ENCODE measurements around the gene VGLL4.

VGLL4 gene

GRCh38 chr3:11655196-11655928, 11.6 kb upstream of the VGLL4 start:
- TF ChIP-seq SUZ12 (IDR thresholded peaks at IDR 0.05) (no peak), FOXM1 (IDR thresholded peaks at IDR 0.05; ENCODE audit: borderline replicate concordance) (no peak), NFRKB (IDR thresholded peaks at IDR 0.05) (no peak), ELF4 (IDR thresholded peaks at IDR 0.05) (no peak)
- peak; percentile 30 for DNase-seq (ENCODE audit: extremely low spot score)
- ChIA-PET CTCF (no interaction called here), POLR2A (no interaction called here)

GRCh38 chr3:11654166-11654565, 10.5 kb upstream of the VGLL4 start:
- CTCF ChIA-PET: no interaction called here
- POLR2A ChIA-PET: no interaction called here
- TF ChIP-seq L3MBTL2 (conservative IDR thresholded peaks at IDR 0.05): no peak
- DNase-seq (ENCODE audit: extremely low spot score): no peak

DNA sequence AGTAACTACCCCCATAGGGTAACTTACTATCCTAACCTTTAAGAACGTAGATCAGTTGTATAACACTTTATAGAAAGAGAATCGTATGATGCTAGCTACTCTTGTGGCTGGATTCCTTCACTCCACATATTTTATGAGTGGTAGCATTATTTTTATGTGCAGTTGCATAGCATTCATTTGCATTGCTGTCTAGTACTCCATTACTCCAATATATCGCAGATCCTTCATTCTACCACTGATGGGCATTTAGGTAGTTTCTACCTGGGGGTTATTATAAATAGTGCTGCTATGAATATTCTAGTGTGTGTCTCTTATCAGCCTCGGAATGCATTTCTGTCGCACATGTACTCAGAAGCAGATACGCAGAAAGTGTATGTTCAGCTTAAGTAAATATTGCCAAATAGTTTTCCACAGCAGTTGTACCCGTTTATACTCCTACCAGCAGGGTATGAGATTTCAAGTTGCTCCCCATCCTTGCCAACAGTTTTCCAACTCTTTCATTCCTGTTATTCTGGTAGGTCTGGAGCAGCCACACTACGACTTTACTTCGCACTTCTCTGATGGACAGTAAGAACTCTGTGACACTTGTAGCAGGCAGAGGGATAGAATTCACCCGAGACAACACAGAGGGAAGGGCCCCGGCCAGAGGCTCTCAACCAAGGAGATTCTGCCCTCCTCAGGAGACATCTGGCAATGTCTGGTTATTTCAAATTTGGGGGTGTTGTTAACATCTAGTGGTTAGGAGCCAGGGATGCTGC, 9.8 kb upstream of the VGLL4 start:
- DNase-seq (ENCODE audit: extremely low spot score): no peak
- ChIA-PET POLR2A (no interaction called here), CTCF (no interaction called here)
- TF ChIP-seq TARDBP (IDR thresholded peaks at IDR 0.05): no peak
- no peak for TF ChIP-seq BHLHE40 (IDR thresholded peaks at IDR 0.05; ENCODE audit: borderline replicate concordance)
- TF ChIP-seq FOXA1 (IDR thresholded peaks at IDR 0.05): no peak
- TF ChIP-seq FOXK2 (IDR thresholded peaks at IDR 0.05): no peak
- TF ChIP-seq SUZ12 (IDR thresholded peaks at IDR 0.05): no peak
- no peak for TF ChIP-seq HDGF (IDR thresholded peaks at IDR 0.05; ENCODE audit: borderline replicate concordance)

DNA sequence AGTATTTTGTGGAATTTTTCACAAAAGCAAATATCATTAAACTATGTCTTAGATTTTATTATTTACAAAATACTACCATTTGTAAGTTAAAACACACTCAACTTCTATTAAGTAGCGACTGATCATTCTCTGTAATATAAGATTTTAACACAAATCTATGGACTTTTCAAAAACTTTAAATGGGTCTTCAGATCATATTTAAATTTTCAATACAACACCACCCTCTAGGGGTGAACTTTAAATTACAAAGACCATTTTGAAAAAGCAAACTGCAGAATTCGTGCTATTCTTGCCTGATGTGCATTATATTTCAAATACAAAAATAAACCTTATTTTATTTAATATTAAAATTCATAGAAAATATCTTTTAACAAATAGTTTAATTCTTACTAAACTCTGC, 8.2 kb upstream of the VGLL4 start:
- no peak for DNase-seq (ENCODE audit: extremely low spot score)
- POLR2A ChIA-PET: no interaction called here
- CTCF ChIA-PET: interaction anchor here (0.6 to 3.9 kb wide), 4 partner anchors 117 to 272 kb away, joined by 3 to 29 read pairs (median 4); no protein-coding TSS in a partner anchor
- TF ChIP-seq SUZ12 (IDR thresholded peaks at IDR 0.05) (no peak), CTBP1 (IDR thresholded peaks at IDR 0.05; ENCODE audit: borderline replicate concordance) (no peak), HDGF (IDR thresholded peaks at IDR 0.05; ENCODE audit: borderline replicate concordance) (no peak), ARNT (IDR thresholded peaks at IDR 0.05) (no peak), TARDBP (IDR thresholded peaks at IDR 0.05) (no peak), LEF1 (IDR thresholded peaks at IDR 0.05; ENCODE audit: borderline replicate concordance) (no peak; the same call in 1 of the 2 replicates)

DNA sequence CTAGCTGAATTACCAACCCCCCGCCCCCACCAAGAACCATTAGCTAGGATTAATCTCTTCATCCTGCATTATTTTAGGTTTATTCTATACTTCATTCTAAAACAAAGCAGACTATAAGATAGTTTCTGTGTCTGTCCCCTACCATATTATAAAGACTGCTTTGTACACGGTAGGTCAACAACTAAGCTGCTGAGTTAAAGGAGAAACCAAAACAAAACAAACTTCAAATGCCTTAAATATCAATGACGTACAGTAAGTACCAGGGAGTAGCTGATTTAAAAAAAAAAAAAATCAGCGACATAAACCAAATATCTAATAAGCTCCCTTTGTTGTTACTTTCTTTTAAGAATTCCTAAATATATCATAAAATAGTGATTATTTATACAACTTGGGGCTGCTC, 7.8 kb upstream of the VGLL4 start:
- no peak for TF ChIP-seq PKNOX1 (IDR thresholded peaks at IDR 0.05)
- TF ChIP-seq BHLHE40 (IDR thresholded peaks at IDR 0.05; ENCODE audit: borderline replicate concordance): no peak
- TF ChIP-seq FOXK2 (IDR thresholded peaks at IDR 0.05): no peak
- no peak for TF ChIP-seq L3MBTL2 (conservative IDR thresholded peaks at IDR 0.05)
- TF ChIP-seq CTBP1 (IDR thresholded peaks at IDR 0.05; ENCODE audit: borderline replicate concordance): no peak
- no peak for TF ChIP-seq SUZ12 (IDR thresholded peaks at IDR 0.05)
- no peak for TF ChIP-seq NFRKB (IDR thresholded peaks at IDR 0.05)
- TF ChIP-seq SP1 (IDR thresholded peaks at IDR 0.05): no peak
- no peak for TF ChIP-seq TARDBP (IDR thresholded peaks at IDR 0.05)
- TF ChIP-seq ELF4 (IDR thresholded peaks at IDR 0.05): no peak
- TF ChIP-seq FOXM1 (IDR thresholded peaks at IDR 0.05; ENCODE audit: borderline replicate concordance): no peak
- TF ChIP-seq LEF1 (IDR thresholded peaks at IDR 0.05; ENCODE audit: borderline replicate concordance): no peak
- DNase-seq (ENCODE audit: extremely low spot score): no peak
- CTCF ChIA-PET: interaction anchor here (0.6 to 3.9 kb wide), 5 partner anchors 117 to 314 kb away, joined by 3 to 29 read pairs (median 4); no protein-coding TSS in a partner anchor
- POLR2A ChIA-PET: no interaction called here

GRCh38 chr3:11650391-11650790, 6.7 kb upstream of the VGLL4 start:
- CTCF ChIA-PET: interaction anchor here (0.6 to 3.9 kb wide), 4 partner anchors 118 to 274 kb away, joined by 3 to 29 read pairs (median 4); no protein-coding TSS in a partner anchor
- POLR2A ChIA-PET: no interaction called here
- DNase-seq (ENCODE audit: extremely low spot score): no peak
- TF ChIP-seq ARNT (IDR thresholded peaks at IDR 0.05) (no peak), FOXM1 (IDR thresholded peaks at IDR 0.05; ENCODE audit: borderline replicate concordance) (no peak), ELF4 (IDR thresholded peaks at IDR 0.05) (no peak)

DNA sequence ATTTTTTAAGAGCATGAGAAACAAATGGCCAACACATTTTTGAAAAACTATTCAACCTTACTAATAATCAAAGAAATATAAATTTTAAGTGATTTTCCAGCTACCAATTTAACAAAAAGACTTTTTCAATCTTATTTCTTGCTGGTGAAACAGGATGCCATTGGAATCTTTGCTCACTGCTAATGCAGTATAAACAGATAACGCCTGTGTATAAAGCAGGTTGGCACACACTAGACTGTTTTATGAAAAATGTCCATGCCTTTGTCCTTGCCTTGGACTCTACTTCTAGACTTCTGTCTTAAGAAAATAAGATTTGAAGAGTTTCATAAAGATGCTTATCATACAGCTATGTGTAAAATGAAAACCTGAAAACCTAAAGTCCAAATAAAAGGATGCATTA, 5.0 kb upstream of the VGLL4 start:
- DNase-seq (ENCODE audit: extremely low spot score): no peak
- ChIA-PET POLR2A (no interaction called here), CTCF (interaction anchor here (3.9 kb wide), 1 partner anchor 269 kb away, joined by 29 read pairs; no protein-coding TSS in a partner anchor)
- TF ChIP-seq ZNF384 (IDR thresholded peaks at IDR 0.05) (no peak), FOXK2 (IDR thresholded peaks at IDR 0.05) (no peak), TARDBP (IDR thresholded peaks at IDR 0.05) (no peak), CTBP1 (IDR thresholded peaks at IDR 0.05; ENCODE audit: borderline replicate concordance) (no peak), PKNOX1 (IDR thresholded peaks at IDR 0.05) (no peak), FOXM1 (IDR thresholded peaks at IDR 0.05; ENCODE audit: borderline replicate concordance) (no peak), LEF1 (IDR thresholded peaks at IDR 0.05; ENCODE audit: borderline replicate concordance) (no peak), SUZ12 (IDR thresholded peaks at IDR 0.05) (no peak)
